Activated CD8-positive, alpha-beta T cell treated with anti-CD3 and anti-CD28 coated beads for 36 hours (primary cell): ENCODE measurements around the gene SCLT1. TPM values are rescaled to one million over a fixed set of nuclear protein-coding genes. Genes with fewer than 3 reads are reported as not detected.

Experiments
- ATAC-seq: fragments of 200-7000 bp; cut with Tn5 transposase; one replicate; pipeline ENCODE4 v1.10.0; 2021; ENCODE audit warnings: mild to moderate bottlenecking, moderate library complexity
- CTCF ChIA-PET: fragments of 350-600 bp; sonication (Branson Sonifier 250); formaldehyde crosslinking; loops from one replicate; lab custom pipeline; 2021; ENCODE audit warnings: antibody characterized with exemption; lab: Charles Lee
- POLR2A ChIA-PET: fragments of 350-600 bp; sonication (Branson Sonifier 250); formaldehyde crosslinking; loops from one replicate; lab custom pipeline; 2021; ENCODE audit warnings: antibody characterized with exemption; lab: Charles Lee
- DNase-seq: peaks from one replicate; pipeline ENCODE4 v3.0.0-alpha.2; 2020
- H3K27ac Mint-ChIP-seq: one replicate; pipeline ENCODE4 v1.8.0; 2021; ENCODE audit warnings: mild to moderate bottlenecking, mixed read lengths
- H3K27me3 Mint-ChIP-seq: one replicate; pipeline ENCODE4 v1.8.0; 2021; ENCODE audit warnings: mixed read lengths
- H3K36me3 Mint-ChIP-seq: one replicate; pipeline ENCODE4 v1.8.0; 2021; ENCODE audit warnings: low read depth, mixed read lengths
- H3K4me1 Mint-ChIP-seq: one replicate; pipeline ENCODE4 v1.8.0; 2021; ENCODE audit warnings: low read depth, mixed read lengths
- H3K4me3 Mint-ChIP-seq: one replicate; pipeline ENCODE4 v1.8.0; 2021; ENCODE audit warnings: mild to moderate bottlenecking, moderate library complexity, mixed read lengths
- H3K9me3 Mint-ChIP-seq: one replicate; pipeline ENCODE4 v1.8.0; 2021; ENCODE audit warnings: mixed read lengths
- CTCF ChIP-seq: fragments of 200-600 bp; IDR thresholded peaks from one replicate; pipeline ENCODE4 v1.8.0; 2022; ENCODE audit warnings: antibody characterized with exemption, mild to moderate bottlenecking
- intact Hi-C: fragments of 100-400 bp; cut with micrococcal nuclease; formaldehyde crosslinking; loops from one replicate; pipeline ENCODE4 v1.10.0; 2022
- total RNA-seq, 2 experiments: library from RNA; stranded (reverse); gene quantifications; one replicate each; pipeline ENCODE4 v1.2.3, GENCODE V29; 2021

Gene SCLT1
- total RNA-seq, 2 experiments from 2014 or later, result 18.5 to 19.7 TPM

GRCh38 chr4:128856246-128856645 lies 237.1 kb downstream of the SCLT1 start:
- DNase-seq (no peak), ATAC-seq (no peak)
- Mint-ChIP-seq H3K9me3 (no peaks in the 10 kb centered on the region), H3K27ac (no peak overlapping the region), H3K4me3 (no peak overlapping the region), H3K36me3 (peaks cover 66% of the 10 kb centered on the region), H3K27me3 (no peaks in the 10 kb centered on the region), H3K4me1 (peaks cover 55% of the 10 kb centered on the region)
- no peak for TF ChIP-seq CTCF
- intact Hi-C loops, result no loop called here
- ChIA-PET POLR2A (interaction anchor here (1.6 to 2.9 kb wide), 2 partner anchors 42 to 44 kb away, joined by 4 to 13 read pairs; no protein-coding TSS in a partner anchor), CTCF (interaction anchor here (0.7 to 2.7 kb wide), 4 partner anchors 7 to 44 kb away, joined by 3 to 12 read pairs (median 6); no protein-coding TSS in a partner anchor)

GRCh38 chr4:128855621-128856020 lies 237.7 kb downstream of the SCLT1 start:
- ATAC-seq (no peak), DNase-seq (no peak)
- Mint-ChIP-seq H3K36me3 (peaks cover 65% of the 10 kb centered on the region), H3K4me3 (no peak overlapping the region), H3K27ac (no peak overlapping the region), H3K27me3 (no peaks in the 10 kb centered on the region), H3K4me1 (peaks cover 49% of the 10 kb centered on the region), H3K9me3 (no peaks in the 10 kb centered on the region)
- TF ChIP-seq CTCF, result no peak
- POLR2A ChIA-PET, result interaction anchor here (1.5 to 2.9 kb wide), 3 partner anchors 42 to 237 kb away, joined by 4 to 13 read pairs (median 4); partner anchors contain the start of gene SCLT1
- CTCF ChIA-PET, result interaction anchor here (0.7 to 2.7 kb wide), 4 partner anchors 8 to 43 kb away, joined by 3 to 12 read pairs (median 6); no protein-coding TSS in a partner anchor
- intact Hi-C loops, result no loop called here

- intact Hi-C loops, result no loop called here
- Mint-ChIP-seq H3K27me3 (no peaks in the 10 kb centered on the region), H3K9me3 (no peaks in the 10 kb centered on the region), H3K4me3 (peak overlapping the region; percentile 24), H3K27ac (peak overlapping the region; percentile 90), H3K4me1 (peaks cover 39% of the 10 kb centered on the region), H3K36me3 (peaks cover 64% of the 10 kb centered on the region)
- ChIA-PET POLR2A (interaction anchor here (0.7 to 2.9 kb wide), 4 partner anchors 10 to 239 kb away, joined by 3 to 13 read pairs (median 4); partner anchors contain the start of gene SCLT1), CTCF (interaction anchor here (2.5 to 2.7 kb wide), 2 partner anchors 9 to 42 kb away, joined by 10 to 12 read pairs; no protein-coding TSS in a partner anchor)
- ATAC-seq, result peak; percentile 94
- TF ChIP-seq CTCF, result no peak
- DNase-seq, result peak; percentile 34
Measured at GRCh38 chr4:128854433-128854832, 238.9 kb downstream of the SCLT1 start.

GRCh38 chr4:128853741-128854140 lies 239.6 kb downstream of the SCLT1 start:
- TF ChIP-seq CTCF, result no peak
- Mint-ChIP-seq H3K27ac (peak overlapping the region; percentile 90), H3K9me3 (no peaks in the 10 kb centered on the region), H3K36me3 (peaks cover 62% of the 10 kb centered on the region), H3K4me1 (peaks cover 32% of the 10 kb centered on the region), H3K4me3 (no peak overlapping the region), H3K27me3 (no peaks in the 10 kb centered on the region)
- ChIA-PET CTCF (interaction anchor here (1.2 kb wide), 1 partner anchor 10 kb away, joined by 3 read pairs; no protein-coding TSS in a partner anchor), POLR2A (interaction anchor here (0.7 to 2.9 kb wide), 2 partner anchors 10 to 41 kb away, joined by 4 to 13 read pairs; no protein-coding TSS in a partner anchor)
- DNase-seq, result no peak
- no peak for ATAC-seq
- intact Hi-C loops, result no loop called here

GRCh38 chr4:128850252-128850651 lies 243.1 kb downstream of the SCLT1 start:
- Mint-ChIP-seq H3K36me3 (peaks cover 62% of the 10 kb centered on the region), H3K27ac (peak overlapping the region; percentile 76), H3K27me3 (no peaks in the 10 kb centered on the region), H3K4me3 (no peak overlapping the region), H3K9me3 (no peaks in the 10 kb centered on the region), H3K4me1 (peaks cover 32% of the 10 kb centered on the region)
- CTCF ChIA-PET, result interaction anchor here (1.0 kb wide), 1 partner anchor 13 kb away, joined by 3 read pairs; no protein-coding TSS in a partner anchor
- intact Hi-C loops, result no loop called here
- ATAC-seq (no peak), DNase-seq (no peak)
- POLR2A ChIA-PET, result interaction anchor here (1.0 kb wide), 1 partner anchor 21 kb away, joined by 3 read pairs; no protein-coding TSS in a partner anchor
- no peak for TF ChIP-seq CTCF
